ENCODE results near the gene SETBP1.

Gene SETBP1

DNA sequence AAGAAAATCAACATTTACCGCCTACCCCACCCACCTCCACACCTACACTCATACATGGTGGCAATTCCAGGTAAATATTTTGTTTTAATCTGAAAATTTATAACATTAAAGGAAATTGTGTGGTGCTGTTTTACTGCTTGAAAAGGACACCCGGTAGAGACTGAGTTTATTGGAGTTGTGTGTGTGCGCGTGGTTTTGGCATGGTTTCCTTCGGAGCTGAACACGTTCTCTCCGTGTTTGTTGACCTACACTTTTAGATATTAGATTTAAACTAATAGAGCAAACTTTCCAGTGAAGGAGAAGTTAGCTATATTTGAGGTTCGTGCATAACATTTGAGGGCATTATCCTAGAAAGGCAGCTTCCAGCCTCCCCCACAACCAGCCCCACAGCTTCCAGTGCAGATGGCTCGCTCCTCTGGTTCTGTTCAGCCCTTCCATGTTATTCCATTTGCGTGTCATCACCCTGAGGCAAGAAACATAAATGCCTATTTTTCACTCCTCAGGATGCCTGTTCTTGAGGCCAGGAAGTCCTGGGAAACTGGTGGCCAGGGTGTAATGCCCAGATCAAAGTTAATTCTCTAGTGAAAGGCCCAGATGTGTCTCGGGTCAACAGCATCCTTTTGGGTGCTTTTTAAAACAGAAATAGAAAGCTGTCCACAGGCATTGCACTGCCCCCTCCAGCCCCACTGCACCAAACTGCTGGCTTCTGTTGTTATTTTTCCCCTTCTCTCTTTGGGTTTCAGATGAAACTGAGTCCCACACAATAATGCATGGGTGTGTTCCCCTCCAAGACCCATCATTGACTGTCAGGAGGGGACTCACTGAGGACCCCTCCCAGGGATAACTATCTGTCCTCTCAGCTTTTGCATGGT, 190.2 kb downstream of the SETBP1 start:
- DNase-seq (ENCODE audit: low spot score) = no peak

DNA sequence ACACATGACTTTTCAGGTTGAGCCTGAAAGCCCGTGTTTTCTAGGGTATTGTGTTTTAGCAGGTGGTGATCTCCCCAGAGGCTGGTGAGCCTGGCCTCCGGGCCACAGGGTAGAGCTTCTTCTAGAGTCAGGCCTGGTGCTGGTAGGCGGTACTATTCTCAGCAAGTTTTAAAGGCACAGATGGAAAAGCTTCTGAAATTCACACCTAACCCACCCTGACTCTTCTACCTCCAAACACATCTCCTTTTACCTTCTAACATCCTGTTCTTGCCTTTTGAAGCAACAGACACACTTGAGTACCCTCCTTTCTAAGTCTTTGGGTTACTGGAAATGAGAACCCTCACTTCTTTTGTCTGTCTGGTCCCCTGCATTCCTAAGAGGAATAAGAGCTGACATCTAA, 191.1 kb downstream of the SETBP1 start:
- DNase-seq (ENCODE audit: low spot score) = no peak

DNA sequence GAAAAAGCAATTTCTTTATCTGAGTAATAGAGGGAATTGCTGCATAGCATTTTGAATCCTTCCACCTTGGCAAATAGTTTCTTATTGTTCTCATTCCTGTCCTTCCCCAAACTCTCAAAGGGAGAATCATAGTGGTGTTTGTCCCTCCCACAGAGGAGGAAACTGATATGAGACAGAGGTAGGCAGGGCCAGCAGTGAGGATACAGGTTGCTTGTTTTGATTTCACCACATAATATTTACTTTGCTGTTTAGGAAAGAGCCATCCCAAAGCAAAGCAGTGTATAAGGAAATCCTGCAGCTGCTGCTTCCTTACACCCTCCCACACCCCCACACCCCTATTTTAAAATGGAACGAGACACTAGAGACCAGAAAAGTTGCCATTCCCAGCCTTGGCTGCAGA, 195.3 kb downstream of the SETBP1 start:
- no peak for DNase-seq (ENCODE audit: low spot score)

DNA sequence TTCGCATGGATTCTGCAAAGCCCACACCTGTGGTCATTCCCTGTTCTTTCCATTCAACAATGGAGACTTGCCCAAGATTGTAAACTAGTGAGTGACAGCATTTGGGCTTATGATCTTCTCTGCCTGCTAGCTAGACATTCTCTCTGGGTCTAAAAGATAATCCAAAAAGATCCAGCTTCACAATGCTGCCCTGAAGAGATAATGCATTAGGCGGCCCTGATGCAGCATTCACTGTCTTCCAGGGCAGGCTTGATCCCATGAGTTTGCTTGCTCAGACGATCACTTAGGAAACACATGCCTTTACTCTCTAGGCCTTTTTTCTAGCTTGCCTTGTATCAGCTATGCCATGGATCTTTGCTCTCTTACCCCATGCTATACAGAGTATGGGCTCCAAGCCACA, 196.1 kb downstream of the SETBP1 start:
- DNase-seq (ENCODE audit: low spot score) = no peak

GRCh38 chr18:44878335-44878734, 197.6 kb downstream of the SETBP1 start:
- DNase-seq (ENCODE audit: low spot score) = no peak

GRCh38 chr18:44880170-44880569, 199.5 kb downstream of the SETBP1 start:
- DNase-seq (ENCODE audit: low spot score) = no peak

DNA sequence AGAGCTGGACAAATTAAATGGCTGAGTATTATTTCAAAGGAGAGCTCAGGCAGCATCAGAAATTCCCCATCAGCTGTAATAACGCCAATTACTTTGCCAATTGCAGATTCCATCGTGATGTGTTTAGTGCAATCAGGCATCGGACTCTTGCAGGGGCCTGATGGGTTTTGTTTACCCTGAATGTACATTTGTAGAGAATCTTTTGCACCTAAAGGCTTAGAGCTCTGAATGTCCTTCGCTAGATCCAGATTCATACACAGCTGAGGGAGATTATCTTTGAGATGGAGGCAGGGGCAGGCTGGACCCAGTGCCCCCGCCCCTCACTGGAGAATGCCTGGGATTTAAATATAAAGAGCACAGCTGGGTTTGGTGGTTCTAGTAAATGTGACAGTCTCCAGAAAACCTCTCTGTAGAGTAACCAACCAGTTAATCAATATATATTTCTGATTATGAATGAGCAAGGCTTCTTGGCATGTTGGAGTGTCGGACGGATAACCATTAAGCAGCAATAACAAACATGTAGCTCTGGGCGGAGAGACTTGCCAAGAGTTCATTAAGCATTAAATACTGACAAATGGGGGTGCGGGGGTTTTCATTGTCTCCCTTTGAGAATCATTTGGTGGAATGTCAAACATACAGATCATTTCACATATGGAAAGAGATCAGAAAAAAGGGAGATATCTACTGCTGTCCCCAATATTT, 200.9 kb downstream of the SETBP1 start:
- DNase-seq (ENCODE audit: low spot score) = no peak

DNA sequence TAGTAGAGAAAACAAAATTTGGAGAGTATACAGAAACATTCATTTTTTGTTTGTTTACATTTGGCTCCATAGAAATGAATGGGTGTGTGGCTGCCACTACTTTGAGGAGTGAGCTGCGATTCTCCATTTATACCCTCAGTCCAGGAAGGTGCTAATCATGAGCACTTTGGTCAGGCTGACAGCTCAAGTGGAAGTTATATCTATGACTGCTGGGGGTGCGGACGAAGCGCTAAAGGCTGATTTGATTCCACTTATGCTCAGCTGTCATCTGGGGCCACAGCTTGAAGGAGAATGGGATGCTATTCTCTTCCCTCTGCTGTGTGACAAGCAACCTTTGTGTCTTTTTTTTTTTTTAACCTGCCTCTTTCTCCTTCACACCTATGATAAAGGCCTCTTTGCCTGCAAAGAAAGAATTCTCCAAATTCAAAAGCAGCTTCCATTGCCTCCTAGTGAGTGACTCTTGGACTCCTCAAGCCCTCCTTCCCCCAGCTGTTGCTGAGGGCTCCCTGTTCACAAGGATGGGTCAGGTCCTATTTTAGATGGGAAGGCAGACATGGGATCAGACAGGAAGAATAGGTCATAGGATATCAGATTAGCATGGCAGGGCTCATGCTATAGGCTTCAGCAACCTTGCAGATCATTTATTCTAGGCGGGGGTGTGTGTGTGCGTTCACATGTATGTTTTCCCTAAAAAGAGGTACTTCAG, 201.6 kb downstream of the SETBP1 start:
- DNase-seq (ENCODE audit: low spot score) = no peak

GRCh38 chr18:44883671-44884070, 203.0 kb downstream of the SETBP1 start:
- DNase-seq (ENCODE audit: low spot score) = no peak

DNA sequence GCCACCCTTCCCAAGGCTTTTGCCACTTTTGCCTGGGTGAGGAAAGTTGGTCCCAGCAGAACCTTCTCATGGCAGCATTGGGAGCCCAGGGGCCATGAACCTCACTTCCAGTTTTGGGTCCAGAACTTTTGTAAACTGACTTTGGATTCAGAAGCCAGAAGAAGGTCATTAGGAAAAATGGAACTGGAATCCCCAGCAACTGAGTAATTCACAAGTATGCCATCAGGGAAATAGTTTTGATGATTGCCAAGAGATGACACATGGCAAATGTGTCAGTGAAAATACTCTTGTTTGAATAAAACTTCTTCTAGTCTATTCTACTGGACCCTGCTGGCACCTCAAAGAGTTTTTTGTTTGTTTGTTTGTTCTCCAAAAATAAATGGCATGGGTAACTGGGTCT, 203.7 kb downstream of the SETBP1 start:
- no peak for DNase-seq (ENCODE audit: low spot score)

DNA sequence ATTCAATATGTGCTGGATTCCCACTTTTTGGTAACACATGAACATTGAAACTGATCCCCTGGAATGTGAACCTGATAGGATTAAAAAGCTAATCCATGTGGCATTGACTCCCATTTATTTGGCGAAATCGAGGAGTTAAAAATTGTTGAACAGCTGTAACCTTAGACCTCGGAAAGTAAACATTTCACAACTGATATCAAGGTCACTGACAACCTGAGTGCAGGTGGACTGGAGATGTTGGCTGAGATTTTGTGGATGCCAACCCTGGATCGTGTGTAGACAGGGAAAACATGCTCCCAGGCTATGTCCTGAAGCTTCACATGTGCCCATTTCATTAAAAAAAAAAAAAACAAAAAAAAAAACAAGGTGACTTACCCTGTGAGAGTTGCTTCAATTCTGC, 204.8 kb downstream of the SETBP1 start:
- no peak for DNase-seq (ENCODE audit: low spot score)

GRCh38 chr18:44887227-44887631, 206.5 kb downstream of the SETBP1 start:
- DNase-seq (ENCODE audit: low spot score) = no peak

GRCh38 chr18:44889111-44889510, 208.4 kb downstream of the SETBP1 start:
- DNase-seq (ENCODE audit: low spot score) = no peak

DNA sequence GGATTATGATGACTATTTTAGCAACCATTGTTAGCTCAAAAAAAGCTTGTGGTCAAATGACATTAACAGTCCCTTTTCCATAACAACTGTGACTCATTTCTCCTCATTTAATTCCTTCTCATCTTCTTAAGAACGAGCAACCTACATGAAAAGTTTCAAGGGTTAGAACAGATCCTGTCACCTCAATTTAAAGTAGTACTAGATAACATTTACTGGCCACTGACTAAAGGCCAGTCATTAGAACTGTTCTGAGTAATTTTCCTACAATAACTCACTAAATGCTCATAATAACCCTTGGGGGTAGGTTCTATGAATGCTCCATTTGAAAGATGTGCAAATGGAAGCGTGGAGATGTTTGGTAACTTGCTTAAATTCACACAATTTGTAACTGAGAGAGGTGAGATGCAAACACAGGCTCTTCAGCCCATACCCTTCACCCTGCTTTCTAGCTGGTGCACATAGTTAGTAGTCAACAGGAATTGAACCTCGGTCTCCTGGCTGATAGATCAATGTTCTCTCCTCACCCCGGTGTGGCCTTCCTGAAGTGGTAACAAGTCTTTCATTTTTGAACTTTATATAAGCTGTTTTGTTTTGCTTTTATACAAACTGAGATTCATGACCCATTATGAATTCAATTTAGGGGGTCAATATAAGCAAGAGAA, 212.5 kb downstream of the SETBP1 start:
- no peak for DNase-seq (ENCODE audit: low spot score)

DNA sequence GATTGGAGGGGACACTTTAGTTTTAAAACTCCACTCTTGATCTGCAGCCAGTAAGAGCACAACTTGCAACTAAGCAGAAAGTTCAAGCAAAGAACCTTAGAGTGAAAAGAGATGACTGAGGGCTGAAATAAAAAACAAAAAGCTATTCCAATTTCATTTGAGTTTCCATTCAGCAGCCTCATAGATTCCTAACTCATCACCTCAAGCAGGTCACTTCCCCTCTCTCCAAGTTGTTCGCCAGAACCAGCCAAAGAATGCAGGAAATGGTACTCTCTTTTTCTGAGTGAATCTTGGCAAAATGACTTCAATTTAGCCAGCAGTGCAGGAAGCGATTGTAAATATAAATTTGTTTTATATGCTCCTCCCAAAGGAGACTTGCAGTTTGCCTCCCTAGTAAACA, 213.3 kb downstream of the SETBP1 start:
- no peak for DNase-seq (ENCODE audit: low spot score)

DNA sequence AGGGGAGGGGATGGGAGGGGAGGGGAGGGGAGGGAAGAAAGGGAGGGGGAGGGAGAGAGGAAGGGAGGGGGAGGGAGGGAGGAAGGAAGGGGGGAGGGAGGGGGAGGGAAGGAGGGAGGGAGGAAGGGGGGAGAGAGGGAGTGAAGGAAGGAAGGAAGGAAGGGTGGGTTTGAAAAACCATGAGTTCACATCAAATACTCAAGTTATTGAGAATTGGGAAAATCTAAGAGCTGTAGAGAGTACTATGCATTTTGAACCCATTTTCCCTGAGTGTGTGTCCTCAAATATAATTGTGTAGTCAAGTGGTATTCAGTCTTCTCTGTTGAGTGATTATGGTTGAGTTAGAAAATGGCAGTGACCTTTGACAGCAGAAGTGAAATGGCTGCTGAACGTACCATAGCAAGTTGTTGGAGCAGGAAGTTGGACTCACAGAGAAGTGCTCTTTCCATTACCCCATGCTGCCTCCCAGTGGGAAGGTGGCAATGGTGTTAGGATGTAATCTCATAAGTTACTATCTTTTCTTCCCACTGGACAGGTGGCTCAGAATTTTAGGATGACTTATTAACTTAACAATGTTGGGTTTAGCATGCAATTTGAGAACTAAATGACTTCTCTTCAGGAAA, 214.6 kb downstream of the SETBP1 start:
- no peak for DNase-seq (ENCODE audit: low spot score)

- DNase-seq (ENCODE audit: low spot score) = no peak
Observed at GRCh38 chr18:44896846-44897245, 216.2 kb downstream of the SETBP1 start.

DNA sequence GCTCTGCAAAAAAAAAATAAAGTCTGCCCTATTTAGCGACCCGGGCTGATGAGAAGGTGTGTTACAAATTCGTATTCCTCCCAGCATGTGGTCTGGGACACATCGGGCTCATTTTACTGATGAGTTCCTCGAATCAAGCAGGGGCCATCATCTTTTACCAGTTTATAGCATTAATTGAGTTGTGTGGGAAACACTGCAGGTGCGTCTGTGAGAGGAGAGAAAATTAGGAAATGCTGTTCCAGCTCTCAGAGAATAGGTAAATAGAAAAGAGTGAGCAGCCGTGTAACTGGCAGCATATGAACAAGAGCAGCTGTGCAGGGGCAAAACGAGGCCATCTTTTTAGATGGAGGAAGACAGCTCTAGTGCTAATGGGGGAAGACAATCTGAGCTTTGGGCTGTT, 216.7 kb downstream of the SETBP1 start:
- DNase-seq (ENCODE audit: low spot score) = no peak

- no peak for DNase-seq (ENCODE audit: low spot score)
Observed at GRCh38 chr18:44897816-44898215, 217.1 kb downstream of the SETBP1 start.

- DNase-seq (ENCODE audit: low spot score) = no peak
Observed at GRCh38 chr18:44898498-44898897, 217.8 kb downstream of the SETBP1 start.

DNA sequence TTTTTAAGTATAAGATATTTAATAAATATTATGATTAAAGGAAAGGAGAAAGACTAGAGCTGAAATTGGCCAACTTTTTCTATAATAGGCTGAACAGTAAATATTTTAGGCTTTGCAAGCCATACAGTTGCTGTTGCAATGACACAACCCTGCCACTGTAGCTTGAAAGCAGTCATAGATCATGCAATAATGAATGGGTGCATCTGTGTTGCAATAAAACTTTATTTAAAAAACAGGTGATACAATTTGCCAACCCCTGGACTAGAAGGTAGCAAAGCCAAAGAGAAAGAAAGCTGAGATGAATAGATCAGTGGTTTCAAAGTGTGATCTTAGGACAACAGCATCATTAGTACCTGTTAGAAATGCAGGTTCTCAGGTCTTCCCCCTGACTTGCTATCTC, 219.1 kb downstream of the SETBP1 start:
- no peak for DNase-seq (ENCODE audit: low spot score)

DNA sequence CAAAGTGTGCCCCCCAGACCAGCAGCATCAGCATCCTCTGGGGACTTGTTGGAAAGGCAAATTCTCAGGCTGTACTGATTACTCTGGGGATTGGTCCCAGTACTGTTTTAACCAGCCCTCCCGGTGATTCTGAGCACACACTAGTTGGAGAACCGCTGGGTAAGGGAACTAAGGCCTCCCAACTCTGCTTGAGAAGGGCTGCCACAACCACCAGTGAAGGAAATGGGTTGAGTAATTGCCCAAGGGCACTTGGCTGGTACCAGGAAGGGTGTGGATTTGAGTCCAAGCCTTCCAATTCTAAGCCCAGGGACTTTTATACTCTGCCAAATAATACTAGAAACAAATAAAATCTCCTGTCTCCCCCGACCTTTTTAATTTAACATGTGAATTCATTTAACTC, 219.9 kb downstream of the SETBP1 start:
- DNase-seq (ENCODE audit: low spot score) = no peak

Data from hematopoietic multipotent progenitor cell treated with erythropoietin and hydrocortisone succinate and interleukin-3 and kit ligand, for 15 days (in vitro differentiated cells).